Right ventricle myocardium superior (tissue), 1 donor: ENCODE measurements around the gene PDLIM7. TPM values are rescaled to one million over a fixed set of nuclear protein-coding genes. Genes with fewer than 3 reads are reported as not detected.

Experiments
- ATAC-seq: fragments of 200-7000 bp; cut with Tn5 transposase; one replicate; pipeline ENCODE4 v1.9.1; 2020; ENCODE audit warnings: mild to moderate bottlenecking; ENCODE audit not compliant: poor library complexity
- DNase-seq: peaks from one replicate; pipeline ENCODE4 v3.0.0-alpha.2; 2020
- intact Hi-C: fragments of 100-400 bp; cut with DNase I; formaldehyde crosslinking; loops from one replicate; pipeline ENCODE4 v1.11.2; 2022
- total RNA-seq: library from RNA; stranded (reverse); fragmentation: NEBNext Ultra II Directional; extraction: Animal tissue kit (Norgen Biotek cat#: 25700); gene quantifications from one replicate; pipeline ENCODE4 v1.2.1, GENCODE V29; 2021
- donor health status: DM: no; HTN: yes; CAD: no; lungs with severe emphysema.

PDLIM7 gene
- total RNA-seq, 1 donor from 2014 or later: 37.0 TPM

- DNase-seq: peak; percentile 85
- intact Hi-C loops: no loop called here
These were observed 28.4 kb downstream of the PDLIM7 start for GRCh38 chr5:177468685-177469628.

GRCh38 chr5:177468329-177468684, 29.1 kb downstream of the PDLIM7 start:
- intact Hi-C loops: no loop called here
- no peak for DNase-seq
- no peak for ATAC-seq

More at GRCh38 chr5:177468685-177469628, 28.4 kb downstream of the PDLIM7 start:
- ATAC-seq: peak; percentile 56

- DNase-seq (no peak), ATAC-seq (no peak)
- intact Hi-C loops: no loop called here
These were observed 30.0 kb downstream of the PDLIM7 start for GRCh38 chr5:177467436-177467835.

GRCh38 chr5:177466861-177467260, 30.5 kb downstream of the PDLIM7 start:
- ATAC-seq (no peak), DNase-seq (no peak)
- intact Hi-C loops: no loop called here

- no peak for DNase-seq
- no peak for ATAC-seq
- intact Hi-C loops: no loop called here
These were observed 32.4 kb downstream of the PDLIM7 start for GRCh38 chr5:177465044-177465443.

GRCh38 chr5:177462021-177462670, 35.3 kb downstream of the PDLIM7 start:
- intact Hi-C loops: no loop called here
- DNase-seq (peak; percentile 65), ATAC-seq (peak; percentile 6)

GRCh38 chr5:177459819-177460628, 37.4 kb downstream of the PDLIM7 start:
- ATAC-seq: no peak
- no peak for DNase-seq
- intact Hi-C loops: no loop called here

- DNase-seq: no peak
- no peak for ATAC-seq
- intact Hi-C loops: no loop called here
These were observed 38.0 kb downstream of the PDLIM7 start for GRCh38 chr5:177459357-177459756.

- ATAC-seq: no peak
- no peak for DNase-seq
- intact Hi-C loops: no loop called here
These were observed 38.5 kb downstream of the PDLIM7 start for GRCh38 chr5:177458912-177459350.

- DNase-seq (no peak), ATAC-seq (no peak)
- intact Hi-C loops: no loop called here
These were observed 39.3 kb downstream of the PDLIM7 start for GRCh38 chr5:177457852-177458681.

- intact Hi-C loops: no loop called here
- ATAC-seq (peak; percentile 19), DNase-seq (peak; percentile 81)
These were observed 40.2 kb downstream of the PDLIM7 start for GRCh38 chr5:177456976-177457851.

GRCh38 chr5:177456591-177456964, 40.8 kb downstream of the PDLIM7 start:
- DNase-seq (no peak), ATAC-seq (no peak)
- intact Hi-C loops: no loop called here

- DNase-seq: peak; percentile 95
- intact Hi-C loops: loop anchor here (2.0 kb wide), 2 partner anchors 45 to 53 kb away; no protein-coding TSS in a partner anchor
- ATAC-seq: peak; percentile 74
These were observed 41.5 kb downstream of the PDLIM7 start for GRCh38 chr5:177455661-177456590.

- intact Hi-C loops: loop anchor here (2.0 kb wide), 2 partner anchors 46 to 52 kb away; no protein-coding TSS in a partner anchor
- peak; percentile 65 for ATAC-seq
- DNase-seq: peak; percentile 88
These were observed 42.3 kb downstream of the PDLIM7 start for GRCh38 chr5:177455036-177455660.

GRCh38 chr5:177454397-177455035, 42.9 kb downstream of the PDLIM7 start:
- intact Hi-C loops: loop anchor here (2.0 kb wide), 2 partner anchors 46 to 52 kb away; no protein-coding TSS in a partner anchor
- peak; percentile 94 for DNase-seq
- ATAC-seq: peak; percentile 77
